GM19328 (cell line): ENCODE data around the gene TCEAL4.

Source experiments
- ATAC-seq: cut with Tn5 transposase; IDR thresholded peaks from one replicate; pipeline ENCODE4 v1.9.1; 2021; ENCODE audit warnings: mild to moderate bottlenecking, moderate library complexity; ENCODE audit not compliant: unreplicated experiment

The TCEAL4 gene

GRCh38 chrX:103585411-103586313 is at the start of gene TCEAL4:
Gene TCEAL4 (plus strand): TSS chrX:103585515. CDS start chrX:103586676, 1,161 bp downstream.
- ATAC-seq = peak; percentile 83

GRCh38 chrX:103536071-103536470 is 49.2 kb upstream of the TCEAL4 start:
- no peak for ATAC-seq

- ATAC-seq = no peak
Measured at GRCh38 chrX:103536732-103537131, 48.6 kb upstream of the TCEAL4 start.

GRCh38 chrX:103537871-103538387 is 47.4 kb upstream of the TCEAL4 start:
- no peak for ATAC-seq

- no peak for ATAC-seq
Measured at GRCh38 chrX:103538728-103539127, 46.6 kb upstream of the TCEAL4 start.

GRCh38 chrX:103539695-103540094 is 45.6 kb upstream of the TCEAL4 start:
- no peak for ATAC-seq

GRCh38 chrX:103540145-103540544 is 45.2 kb upstream of the TCEAL4 start:
- no peak for ATAC-seq

- ATAC-seq = no peak
Measured at GRCh38 chrX:103549916-103550315, 35.4 kb upstream of the TCEAL4 start.

- no peak for ATAC-seq
Measured at GRCh38 chrX:103550415-103551051, 34.8 kb upstream of the TCEAL4 start.

- no peak for ATAC-seq
Measured at GRCh38 chrX:103552236-103552635, 33.1 kb upstream of the TCEAL4 start.

- ATAC-seq = peak; percentile 87
Measured at GRCh38 chrX:103554687-103555424, 30.5 kb upstream of the TCEAL4 start.

GRCh38 chrX:103556963-103557612 is 28.2 kb upstream of the TCEAL4 start:
- no peak for ATAC-seq

GRCh38 chrX:103560256-103560655 is 25.1 kb upstream of the TCEAL4 start:
- no peak for ATAC-seq

- no peak for ATAC-seq
Measured at GRCh38 chrX:103562801-103563200, 22.5 kb upstream of the TCEAL4 start.

- ATAC-seq = peak; percentile 65
Measured at GRCh38 chrX:103565197-103565596, 20.1 kb upstream of the TCEAL4 start.

GRCh38 chrX:103565752-103566151 is 19.6 kb upstream of the TCEAL4 start:
- no peak for ATAC-seq

- ATAC-seq = no peak
Measured at GRCh38 chrX:103571121-103571520, 14.2 kb upstream of the TCEAL4 start.

GRCh38 chrX:103571726-103572125 is 13.6 kb upstream of the TCEAL4 start:
- no peak for ATAC-seq

GRCh38 chrX:103573202-103573601 is 12.1 kb upstream of the TCEAL4 start:
- ATAC-seq = no peak

GRCh38 chrX:103584596-103584995 is 719 bp upstream of the TCEAL4 start:
- no peak for ATAC-seq

GRCh38 chrX:103586314-103586646 is 965 bp downstream of the TCEAL4 start:
- no peak for ATAC-seq
